GM18951 (cell line): Measurements from ENCODE around the gene TBC1D22A.

ENCODE experiments used
- POLR2A ChIP-seq: IDR thresholded peaks from 4 replicates; pipeline ENCODE4 v1.6.1; 2011; ENCODE audit warnings: mild to moderate bottlenecking; ENCODE audit not compliant: insufficient read length, insufficient read depth; ENCODE audit errors: extremely low read depth
- in situ Hi-C: fragments of 300-500 bp; cut with MboI; formaldehyde crosslinking; loops from one replicate; pipeline ENCODE4 v1.12.0; 2022; ENCODE audit warnings: low sequenced_read_pairs, mixed read lengths, inconsistent platforms; ENCODE audit not compliant: unreplicated experiment

Gene TBC1D22A

GRCh38 chr22:47092896-47093311 is 330.5 kb downstream of the TBC1D22A start:
- in situ Hi-C loops = no loop called here
- TF ChIP-seq POLR2A = no peak

DNA sequence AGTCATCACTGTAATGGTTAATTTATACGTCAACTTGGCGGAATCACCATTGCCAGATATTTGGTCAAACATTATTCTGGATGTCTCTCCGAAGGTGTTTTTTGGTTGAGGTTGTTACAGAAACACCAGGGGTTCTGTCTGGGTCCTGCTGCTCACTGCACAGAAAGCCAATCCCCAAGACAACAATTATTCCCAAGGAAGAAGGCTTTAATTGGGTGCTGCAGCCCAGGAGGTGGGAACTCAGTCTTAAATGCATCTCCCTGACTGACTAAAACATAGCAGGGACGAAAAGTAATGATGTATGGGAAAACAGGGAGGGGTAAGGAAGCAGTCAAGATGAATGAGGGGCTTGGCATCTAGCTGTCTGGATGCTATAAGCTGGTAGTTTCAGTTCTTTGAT is 331.3 kb downstream of the TBC1D22A start:
- in situ Hi-C loops = no loop called here

DNA sequence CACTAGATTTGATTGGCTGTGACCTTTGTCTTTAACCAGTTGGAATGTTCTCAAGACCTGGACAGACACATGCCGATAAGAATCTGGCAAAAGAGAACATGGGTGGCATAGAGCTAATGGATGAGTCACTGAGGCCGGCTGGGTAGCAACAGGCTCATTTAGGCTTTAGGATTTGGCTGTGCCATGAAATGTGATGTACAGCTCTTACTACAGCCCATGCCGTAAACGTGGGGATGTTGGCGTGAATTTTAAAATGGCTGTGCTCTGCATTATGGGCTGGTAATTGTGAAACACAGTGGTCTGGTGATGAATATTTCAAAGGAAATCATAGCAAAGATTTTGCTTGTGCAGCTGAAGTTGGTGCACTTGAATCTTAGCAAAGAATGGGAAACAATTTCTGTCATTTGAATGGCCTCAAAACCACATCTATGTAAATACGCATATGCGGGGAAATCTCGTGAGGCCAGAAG is 332.4 kb downstream of the TBC1D22A start:
- no peak for TF ChIP-seq POLR2A
- in situ Hi-C loops = no loop called here

More for the DNA sequence above, 331.3 kb downstream of the TBC1D22A start:
- no peak for TF ChIP-seq POLR2A

GRCh38 chr22:47095395-47096122 is 333.1 kb downstream of the TBC1D22A start:
- in situ Hi-C loops = no loop called here
- TF ChIP-seq POLR2A = no peak

DNA sequence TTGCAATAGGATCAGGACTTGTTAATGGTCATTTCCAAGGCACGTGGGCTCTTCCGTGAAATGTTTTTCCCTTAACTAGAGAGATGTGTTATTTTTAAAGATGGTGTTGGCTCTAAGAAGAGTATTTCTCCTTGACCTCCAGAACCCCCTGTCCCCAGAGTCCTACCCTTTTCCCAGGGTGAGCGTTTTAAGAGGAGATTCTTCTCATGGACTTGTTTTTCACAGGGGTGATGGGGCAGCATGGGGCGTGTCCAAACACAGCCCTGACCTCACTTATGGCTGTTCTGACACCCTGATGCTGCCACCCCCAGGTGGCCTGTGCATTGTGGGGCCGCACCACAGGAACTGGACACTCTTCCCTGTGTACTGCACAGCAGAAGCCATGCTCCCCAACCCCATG is 335.7 kb downstream of the TBC1D22A start:
- no peak for TF ChIP-seq POLR2A
- in situ Hi-C loops = no loop called here

- no peak for TF ChIP-seq POLR2A
- in situ Hi-C loops = no loop called here
These were observed 336.1 kb downstream of the TBC1D22A start for GRCh38 chr22:47098554-47098953.

DNA sequence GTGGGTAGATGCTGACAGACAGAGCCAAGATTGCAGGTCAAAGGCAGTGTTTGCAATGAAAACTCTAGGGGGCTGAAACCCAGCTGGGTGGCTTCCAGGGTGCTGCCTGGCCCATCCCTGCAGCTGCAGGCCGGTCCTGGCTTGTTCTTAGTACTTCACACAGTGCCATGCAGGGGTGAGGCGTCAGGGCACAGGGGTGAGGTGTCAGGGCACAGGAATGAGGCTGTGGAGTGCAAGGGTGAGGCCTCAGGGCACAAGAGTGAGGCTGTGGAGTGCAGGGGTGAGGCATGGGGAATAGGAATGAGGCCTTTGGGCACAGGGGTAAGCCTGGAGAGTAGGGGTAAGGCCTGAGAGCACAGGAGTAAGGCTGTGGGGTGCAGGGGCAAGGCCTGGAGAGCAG is 337.6 kb downstream of the TBC1D22A start:
- no peak for TF ChIP-seq POLR2A
- in situ Hi-C loops = no loop called here

- in situ Hi-C loops = no loop called here
- no peak for TF ChIP-seq POLR2A
These were observed 338.3 kb downstream of the TBC1D22A start for GRCh38 chr22:47100646-47101200.

DNA sequence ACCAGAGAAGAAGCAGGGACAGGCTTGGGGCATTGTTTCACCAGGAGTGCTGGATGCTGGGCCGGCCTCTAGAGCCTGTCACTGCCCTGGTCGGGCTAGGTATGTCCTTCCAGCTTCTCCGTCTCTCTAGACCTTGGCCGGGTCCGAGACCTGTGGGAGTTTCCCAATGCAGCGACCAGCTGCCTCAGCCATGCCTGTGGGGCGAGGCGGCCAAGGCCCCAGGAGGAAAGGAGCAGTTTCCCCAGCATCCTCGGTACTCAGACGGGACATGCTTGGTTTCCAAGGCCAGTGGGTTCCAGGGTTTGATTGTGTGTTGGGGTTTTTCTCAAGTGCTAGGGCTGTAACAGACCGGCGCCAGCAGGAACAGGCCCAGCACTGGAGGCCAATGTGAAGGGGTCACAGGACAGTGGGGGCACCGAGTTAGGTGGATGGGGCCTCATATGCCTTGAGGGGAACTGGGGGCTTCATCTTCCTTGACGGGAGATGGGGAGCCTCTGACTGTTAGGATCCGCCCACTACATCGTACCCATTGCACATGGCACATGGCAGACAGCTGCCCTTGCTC is 339.0 kb downstream of the TBC1D22A start:
- in situ Hi-C loops = no loop called here
- no peak for TF ChIP-seq POLR2A

DNA sequence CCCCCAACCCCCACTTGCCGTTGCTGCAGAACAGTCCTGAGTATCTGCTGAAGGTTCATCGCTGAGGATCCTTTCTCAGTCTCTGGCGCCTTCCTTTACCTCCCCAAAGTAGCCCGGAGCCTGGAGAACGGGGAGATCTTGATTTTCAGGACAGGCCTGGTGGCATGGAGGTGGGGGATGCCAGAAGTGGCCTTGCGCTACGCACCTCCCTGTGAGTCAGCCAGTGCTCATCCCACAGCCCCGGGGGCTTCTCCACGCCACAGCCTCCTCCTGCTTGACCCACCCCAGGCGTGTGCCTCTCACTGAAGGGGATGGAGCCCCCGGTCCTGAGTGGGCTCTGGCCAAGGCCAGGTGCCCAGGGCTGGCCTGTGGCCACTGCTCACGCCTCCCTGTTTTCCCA is 339.6 kb downstream of the TBC1D22A start:
- in situ Hi-C loops = no loop called here
- TF ChIP-seq POLR2A = no peak

DNA sequence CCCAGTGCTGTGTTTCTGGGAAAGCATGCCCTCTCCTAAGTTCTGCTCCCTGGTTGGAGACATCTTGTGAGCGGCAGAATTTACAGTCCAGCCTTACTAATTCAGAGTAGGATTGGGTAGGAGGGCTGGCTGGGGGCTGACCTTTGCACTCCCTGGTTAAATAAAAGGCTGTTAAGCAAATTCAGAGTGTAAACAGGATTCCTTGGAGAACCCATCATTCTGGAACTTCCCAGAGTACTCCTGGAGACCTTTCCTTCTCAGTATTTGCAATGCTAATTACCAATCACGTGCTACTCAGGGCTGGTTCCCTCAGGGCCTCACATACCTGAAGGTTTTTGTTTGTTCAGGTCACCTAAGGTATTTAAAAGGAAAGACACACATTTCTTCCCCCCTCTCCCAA is 340.2 kb downstream of the TBC1D22A start:
- in situ Hi-C loops = no loop called here
- no peak for TF ChIP-seq POLR2A

DNA sequence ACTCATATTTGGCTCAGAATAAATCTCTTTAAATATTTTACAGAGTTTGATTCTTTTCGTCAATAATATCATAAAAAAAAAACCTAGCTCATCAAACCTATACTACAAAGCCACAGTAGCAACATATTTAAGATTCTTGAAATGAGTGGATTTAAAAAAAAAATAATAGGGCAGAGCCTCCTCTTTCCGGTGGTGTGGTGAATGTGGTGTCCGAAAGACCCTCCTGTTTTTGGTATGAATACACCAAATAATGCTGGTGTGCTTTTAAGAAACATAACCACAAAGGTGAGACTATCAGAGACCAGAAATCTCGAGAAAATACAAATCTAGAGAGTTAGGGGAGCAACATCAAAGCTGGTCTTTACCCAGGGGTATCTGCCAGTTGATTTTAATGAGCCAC is 342.6 kb downstream of the TBC1D22A start:
- in situ Hi-C loops = no loop called here
- TF ChIP-seq POLR2A = no peak

- TF ChIP-seq POLR2A = no peak
- in situ Hi-C loops = no loop called here
These were observed 344.4 kb downstream of the TBC1D22A start for GRCh38 chr22:47106806-47107205.

GRCh38 chr22:47107431-47107830 is 345.0 kb downstream of the TBC1D22A start:
- TF ChIP-seq POLR2A = no peak
- in situ Hi-C loops = no loop called here
